Activated CD4-positive, alpha-beta T cell treated with anti-CD3 and anti-CD28 coated beads for 48 hours (primary cell): ENCODE results near the gene PTPN6.
"Not testable (repeated sequence)": the region's sequence is repeated elsewhere in the genome, so short reads cannot be mapped to it uniquely, and the experiment has no call there.

Source experiments
- DNase-seq: peaks from one replicate; pipeline ENCODE4 v3.0.0-alpha.2; 2020

Gene PTPN6

DNA sequence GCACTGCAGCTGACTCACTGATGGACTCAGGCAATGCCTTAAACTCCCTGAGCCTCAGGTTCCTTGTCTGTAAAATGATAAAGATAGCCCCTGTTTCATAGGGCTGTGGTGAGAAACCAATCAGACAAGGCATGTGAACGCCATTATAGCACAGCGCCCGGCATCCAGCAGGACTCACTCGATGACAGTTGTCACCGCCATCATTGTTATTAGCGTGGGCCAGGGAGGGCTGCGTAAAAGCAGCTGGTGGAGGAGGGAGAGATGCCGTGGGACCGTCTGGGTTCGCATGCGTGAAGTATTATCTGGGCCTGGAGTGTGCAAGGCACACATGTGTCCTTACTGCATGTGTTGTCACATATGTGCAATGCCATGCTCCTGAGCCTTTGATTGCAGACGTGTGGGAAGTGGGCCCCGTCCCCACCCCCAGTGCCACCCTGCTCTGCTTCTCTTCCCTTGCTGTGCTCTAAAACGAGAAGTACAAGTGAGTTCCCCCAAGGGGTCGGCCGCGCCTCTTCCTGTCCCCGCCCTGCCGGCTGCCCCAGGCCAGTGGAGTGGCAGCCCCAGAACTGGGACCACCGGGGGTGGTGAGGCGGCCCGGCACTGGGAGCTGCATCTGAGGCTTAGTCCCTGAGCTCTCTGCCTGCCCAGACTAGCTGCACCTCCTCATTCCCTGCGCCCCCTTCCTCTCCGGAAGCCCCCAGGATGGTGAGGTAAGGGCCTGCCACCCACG, at the start of gene PTPN6:
TSS of gene PTPN6 (plus strand) at position 546 of the 730 bp plus-strand sequence. CDS start at position 703, 157 bp downstream.
- peak; percentile 66 for DNase-seq

DNA sequence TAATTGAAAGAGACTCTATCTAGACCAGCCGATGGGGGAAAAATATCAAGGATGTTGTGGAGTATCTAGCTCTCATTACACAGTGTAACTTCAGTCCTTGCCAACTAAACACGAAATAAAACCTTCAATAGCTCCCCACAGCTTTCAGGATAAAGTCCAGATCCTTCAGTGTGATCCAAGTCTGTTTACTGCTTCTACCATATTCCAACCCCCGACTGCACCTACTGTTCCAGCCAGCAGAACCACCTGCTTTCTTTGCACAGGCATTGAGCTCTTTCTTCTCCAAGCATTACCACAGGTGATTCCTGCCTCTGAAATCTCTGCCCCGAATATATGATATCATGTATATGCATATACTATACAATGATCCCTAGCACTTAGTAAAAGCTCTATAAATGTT, 48.7 kb upstream of the PTPN6 start:
- DNase-seq, result no peak

DNA sequence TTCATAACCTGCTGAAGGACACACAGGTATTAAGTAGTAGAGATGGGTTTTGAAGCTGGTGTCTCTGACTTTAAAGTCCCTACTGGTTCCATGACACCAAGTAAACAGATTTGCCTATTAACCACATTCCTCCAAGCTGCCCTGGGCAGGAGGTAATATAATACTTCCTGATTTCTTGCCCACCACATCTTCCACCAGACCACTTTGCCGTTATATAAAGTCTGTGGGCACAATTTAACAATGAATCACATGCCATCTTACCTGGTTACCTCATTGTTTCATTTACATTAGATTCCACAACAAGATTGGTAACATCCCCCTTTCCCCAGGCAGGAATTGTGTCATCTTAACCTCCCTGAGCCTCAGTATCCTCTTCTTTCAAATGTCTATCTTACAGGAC, 47.4 kb upstream of the PTPN6 start:
- no peak for DNase-seq

DNA sequence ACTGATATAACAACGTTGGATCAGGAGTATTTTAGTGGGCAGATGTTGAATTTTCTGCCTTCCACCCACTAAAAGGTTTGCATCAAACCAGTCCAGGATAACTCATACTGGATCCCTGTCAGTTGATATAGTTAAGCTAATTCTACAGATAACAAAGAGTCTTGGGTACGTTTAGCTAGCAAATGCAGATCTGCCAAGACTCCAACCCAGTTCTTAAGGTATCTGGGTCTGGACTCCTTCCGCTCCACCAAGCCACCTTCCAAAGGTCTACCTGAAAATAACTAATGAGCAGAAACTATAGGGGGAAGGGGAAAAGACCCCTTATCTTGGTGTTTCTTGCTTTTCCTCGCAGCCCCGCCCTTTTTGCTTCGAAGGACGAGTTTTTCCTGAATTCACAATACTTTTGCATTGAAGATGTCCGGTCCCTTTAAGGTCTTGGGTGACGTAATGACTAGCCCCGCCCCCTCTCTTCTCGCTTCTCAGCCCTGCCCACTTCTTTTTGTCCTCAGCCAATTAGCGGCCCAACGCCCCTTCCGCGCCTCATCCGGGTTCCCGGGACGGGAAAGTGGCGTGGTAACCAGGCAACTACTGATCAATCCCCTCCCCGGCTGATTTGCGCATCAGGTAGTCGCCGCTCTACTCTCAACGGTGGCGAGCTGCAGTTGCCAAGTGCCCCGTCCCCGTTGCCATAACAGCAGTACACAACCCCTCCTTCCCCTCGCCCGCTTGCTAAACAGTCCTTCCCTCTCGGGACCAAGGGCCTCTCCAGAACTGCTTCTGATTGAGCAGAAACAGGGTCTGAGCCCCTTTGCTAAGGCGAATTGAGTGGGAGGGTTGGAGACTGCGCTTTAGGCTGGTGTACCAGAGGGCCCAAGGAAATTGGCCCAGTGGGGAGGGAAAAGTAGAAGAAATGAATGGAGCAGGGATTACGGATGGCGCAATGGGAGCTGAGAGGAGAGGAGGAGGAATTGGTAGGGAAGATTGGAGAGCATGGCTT, 46.6 kb upstream of the PTPN6 start, which contains the start of gene LRRC23:
TSS of gene LRRC23 (plus strand) at position 543 of the 997 bp plus-strand sequence. CDS start 812 bp downstream, outside the sequence.
- DNase-seq, result peak; percentile 99

DNA sequence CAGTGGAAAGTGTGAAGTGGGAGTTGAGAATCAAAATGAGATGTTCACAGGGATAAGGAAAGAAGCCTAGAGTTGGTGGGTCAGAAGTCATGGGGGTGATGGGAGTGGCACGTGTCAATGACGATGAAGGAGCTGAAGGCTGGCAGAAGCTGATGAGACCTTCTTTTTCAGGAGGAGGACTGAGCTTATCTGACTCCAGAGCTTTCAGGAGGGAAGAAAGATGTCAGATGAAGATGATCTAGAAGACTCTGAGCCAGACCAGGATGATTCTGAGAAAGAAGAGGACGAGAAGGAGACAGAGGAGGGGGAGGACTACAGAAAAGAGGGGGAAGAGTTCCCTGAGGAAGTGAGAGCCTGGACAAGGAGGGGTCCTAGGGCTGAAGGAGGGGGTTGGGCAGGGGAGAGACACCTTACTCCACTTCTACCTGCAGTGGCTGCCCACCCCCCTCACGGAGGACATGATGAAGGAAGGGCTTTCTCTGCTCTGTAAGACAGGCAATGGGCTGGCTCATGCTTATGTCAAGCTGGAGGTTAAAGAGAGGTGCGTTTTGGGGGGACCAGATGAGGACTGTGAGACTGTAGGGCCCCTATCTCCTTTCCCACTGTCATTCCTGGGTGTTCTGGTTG, 45.6 kb upstream of the PTPN6 start:
- no peak for DNase-seq

DNA sequence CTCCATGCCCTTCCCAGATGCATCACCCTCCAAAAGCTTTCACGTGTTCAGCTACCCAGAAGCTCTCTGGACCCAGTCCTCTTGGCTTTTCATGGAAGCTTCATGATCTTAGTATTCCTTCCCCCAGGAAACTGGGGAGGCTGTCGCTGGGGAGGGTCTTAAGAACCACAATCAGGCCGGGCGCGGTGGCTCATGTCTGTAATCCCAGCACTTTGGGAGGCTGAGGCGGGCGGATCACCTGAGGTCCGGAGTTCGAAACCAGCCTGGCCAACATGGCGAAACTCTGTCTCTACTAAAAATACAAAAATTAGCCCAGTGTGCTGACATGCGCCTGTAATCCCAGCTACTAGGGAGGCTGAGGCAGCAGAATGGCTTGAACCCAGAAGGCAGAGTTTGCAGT, 43.0 kb upstream of the PTPN6 start:
- DNase-seq, result not testable (repeated sequence)

DNA sequence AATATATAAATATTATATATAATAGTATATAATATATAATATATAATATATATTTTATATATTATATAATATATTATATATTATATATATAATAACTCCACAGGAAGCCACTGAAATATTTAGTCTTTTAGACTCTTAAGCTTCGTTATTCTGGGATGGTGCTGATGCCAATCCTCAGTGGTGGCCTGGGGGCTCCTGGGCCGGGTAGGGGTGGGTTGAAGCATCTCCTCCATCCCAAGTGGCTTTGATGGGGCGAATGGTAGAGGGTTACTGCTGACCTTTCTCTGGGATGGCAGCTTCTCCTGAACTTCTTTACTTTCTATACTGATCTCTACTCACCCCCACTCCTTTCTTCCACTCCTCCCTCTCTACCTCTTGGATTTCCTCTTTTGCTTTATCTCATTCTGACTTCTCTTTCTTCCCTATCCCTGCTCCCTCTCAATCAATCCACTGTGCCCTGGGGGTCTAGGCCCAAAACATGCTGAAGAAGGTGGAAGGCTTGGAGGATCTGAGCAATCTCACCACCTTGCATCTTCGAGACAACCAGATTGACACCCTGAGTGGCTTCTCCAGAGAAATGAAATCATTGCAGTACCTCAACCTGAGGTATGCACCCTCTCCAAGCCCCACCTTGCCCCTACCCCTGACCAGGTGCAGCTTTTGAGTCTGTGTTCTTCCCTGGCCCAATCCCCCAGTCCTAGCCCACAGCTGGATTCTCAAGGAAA, 41.6 kb upstream of the PTPN6 start:
- DNase-seq, result no peak

DNA sequence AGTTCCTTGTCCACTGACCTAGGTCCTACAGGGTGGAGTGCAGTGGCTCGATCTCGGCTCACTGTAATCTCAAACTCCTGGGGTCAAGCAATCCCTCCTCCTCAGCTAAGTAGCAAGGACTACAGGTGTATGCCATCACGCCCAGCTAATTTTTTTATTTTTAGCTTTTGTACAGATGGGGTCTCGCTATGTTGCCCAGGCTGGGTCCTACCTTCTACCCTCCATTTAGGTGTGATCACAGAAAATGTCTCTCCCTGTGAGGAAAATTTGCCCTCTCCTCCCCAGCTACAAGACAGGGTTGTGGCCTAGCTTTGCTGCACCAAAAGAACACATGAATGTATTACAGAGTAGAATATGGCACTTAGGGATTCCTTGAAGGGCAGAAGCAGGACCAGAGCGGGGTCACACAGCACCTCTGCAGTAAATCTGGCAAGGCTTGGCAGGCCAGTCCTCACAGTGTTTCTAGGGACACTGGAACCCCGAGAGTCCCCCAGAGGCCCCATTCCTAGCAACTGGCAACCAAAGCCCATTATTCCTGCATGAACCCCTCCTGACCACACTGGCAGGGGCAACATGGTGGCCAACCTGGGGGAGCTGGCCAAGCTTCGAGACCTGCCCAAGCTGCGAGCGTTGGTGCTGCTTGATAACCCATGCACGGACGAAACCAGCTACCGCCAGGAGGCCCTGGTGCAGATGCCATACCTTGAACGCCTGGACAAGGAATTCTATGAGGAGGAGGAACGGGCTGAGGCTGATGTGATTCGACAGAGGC, 38.8 kb upstream of the PTPN6 start:
- DNase-seq, result no peak

DNA sequence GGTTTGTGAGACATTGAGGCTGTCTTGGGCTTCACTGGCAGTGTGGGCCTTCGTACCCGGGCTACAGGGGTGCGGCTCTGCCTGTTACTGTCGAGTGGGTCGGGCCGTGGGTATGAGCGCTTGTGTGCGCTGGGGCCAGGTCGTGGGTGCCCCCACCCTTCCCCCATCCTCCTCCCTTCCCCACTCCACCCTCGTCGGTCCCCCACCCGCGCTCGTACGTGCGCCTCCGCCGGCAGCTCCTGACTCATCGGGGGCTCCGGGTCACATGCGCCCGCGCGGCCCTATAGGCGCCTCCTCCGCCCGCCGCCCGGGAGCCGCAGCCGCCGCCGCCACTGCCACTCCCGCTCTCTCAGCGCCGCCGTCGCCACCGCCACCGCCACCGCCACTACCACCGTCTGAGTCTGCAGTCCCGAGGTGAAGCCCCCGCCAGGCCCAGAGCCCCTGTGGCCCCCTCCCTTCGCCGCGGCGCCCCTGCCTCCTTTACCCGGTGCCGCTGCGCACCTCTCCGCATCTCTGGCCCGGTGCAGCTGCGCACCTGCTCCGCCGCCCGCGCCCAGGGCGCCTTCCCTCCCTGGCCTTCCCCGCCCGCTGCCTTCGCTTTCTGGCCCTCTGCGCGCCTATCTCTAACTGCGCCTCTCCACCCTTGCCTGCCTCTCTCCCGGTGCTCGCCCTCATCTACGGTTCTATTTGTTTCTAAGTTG, 36.8 kb upstream of the PTPN6 start, which contains the start of gene ENO2:
TSS of gene ENO2 (plus strand) at position 335 of the 701 bp plus-strand sequence. CDS start 1,253 bp downstream, outside the sequence.
- peak; percentile 86 for DNase-seq

DNA sequence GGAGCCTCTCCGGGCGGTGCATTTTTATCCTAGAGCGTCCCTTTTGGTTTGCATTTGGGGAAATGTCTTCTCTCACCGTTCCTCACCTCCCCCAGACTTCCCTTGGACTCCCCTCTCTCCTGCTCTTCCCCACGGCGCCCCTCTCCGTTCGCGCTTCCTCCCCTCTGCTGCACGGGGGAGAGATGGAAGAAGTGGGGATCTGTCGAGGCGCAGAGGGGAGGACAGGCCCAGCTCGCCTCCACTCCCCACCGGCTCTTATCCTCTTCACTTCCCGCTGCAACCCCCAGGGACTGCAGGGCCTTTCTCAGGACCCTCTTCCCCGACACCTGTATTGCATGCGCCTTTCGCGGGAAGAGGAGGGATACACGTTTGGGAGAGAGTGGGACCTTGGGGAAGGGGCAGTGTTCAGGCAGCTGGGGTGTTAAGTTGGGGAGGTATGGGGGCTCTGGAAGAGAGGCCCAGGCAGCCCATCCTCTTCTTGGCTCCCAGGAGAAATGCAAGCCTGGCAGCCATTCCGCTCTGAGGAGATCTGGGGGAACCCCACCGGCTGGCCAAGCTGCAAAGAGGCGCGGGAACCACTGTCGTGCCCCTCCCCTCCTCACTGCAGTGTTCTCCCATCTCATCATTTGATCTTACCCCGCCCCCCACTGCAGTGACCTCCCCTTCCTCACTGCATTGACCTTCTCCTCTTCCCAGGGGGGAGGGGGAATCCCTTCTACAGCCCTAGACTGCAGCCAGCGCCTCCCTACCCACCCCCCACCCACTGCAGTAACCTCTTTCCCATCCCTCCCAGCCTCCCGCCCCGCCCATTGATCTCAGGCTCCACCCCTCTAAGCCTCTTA, 36.0 kb upstream of the PTPN6 start:
- peak; percentile 46 for DNase-seq

DNA sequence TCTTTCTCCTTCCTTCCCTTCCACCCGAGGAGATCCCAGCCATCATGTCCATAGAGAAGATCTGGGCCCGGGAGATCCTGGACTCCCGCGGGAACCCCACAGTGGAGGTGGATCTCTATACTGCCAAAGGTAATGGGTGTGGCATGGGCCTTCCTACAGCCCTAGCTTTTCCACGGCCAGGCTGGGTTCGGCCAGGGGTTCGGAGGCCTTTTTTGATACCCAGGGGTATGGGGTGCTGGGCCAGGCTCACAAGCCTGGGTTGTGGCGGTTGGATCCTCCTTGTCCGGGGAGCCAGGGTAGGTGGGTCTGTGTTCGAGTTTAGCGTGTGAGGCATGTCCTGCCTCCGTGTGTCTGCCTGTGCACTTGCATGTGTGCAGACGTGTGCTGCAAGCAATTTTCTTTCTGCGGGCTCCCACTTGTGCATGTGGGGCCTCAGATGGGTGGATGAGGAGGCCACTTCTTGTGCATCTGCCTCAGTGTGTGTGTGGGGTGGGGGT, 35.3 kb upstream of the PTPN6 start:
- DNase-seq, result no peak

DNA sequence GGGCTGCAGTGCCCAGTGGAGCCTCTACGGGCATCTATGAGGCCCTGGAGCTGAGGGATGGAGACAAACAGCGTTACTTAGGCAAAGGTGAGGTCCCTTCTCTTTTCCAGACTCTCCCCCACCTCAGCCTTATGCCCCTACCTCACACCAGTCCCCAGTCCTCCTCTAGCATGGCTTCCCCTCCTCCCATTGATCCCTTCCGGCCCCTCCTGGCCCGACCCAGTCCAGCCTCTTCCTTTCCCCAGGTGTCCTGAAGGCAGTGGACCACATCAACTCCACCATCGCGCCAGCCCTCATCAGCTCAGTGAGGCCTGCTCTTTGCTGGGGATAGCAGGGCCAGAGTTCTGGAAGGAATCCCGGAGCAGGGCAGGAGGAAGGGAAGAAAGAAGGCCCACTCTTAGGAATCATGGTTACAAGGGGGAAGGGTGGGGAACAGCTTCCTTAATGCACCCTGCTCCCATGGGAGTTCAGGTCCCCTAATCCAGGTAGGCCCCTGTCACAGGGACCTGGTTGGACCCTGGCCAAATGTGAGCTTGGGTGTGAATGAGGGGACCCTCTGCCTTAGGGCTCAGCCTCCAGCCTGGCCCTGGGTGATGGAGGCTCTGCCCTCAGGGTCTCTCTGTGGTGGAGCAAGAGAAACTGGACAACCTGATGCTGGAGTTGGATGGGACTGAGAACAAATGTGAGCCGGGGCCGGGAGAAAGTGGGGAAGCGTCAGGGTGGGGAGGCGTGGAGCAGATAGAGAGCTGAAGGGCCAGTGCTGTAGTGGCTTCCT, 34.5 kb upstream of the PTPN6 start:
- DNase-seq, result no peak

DNA sequence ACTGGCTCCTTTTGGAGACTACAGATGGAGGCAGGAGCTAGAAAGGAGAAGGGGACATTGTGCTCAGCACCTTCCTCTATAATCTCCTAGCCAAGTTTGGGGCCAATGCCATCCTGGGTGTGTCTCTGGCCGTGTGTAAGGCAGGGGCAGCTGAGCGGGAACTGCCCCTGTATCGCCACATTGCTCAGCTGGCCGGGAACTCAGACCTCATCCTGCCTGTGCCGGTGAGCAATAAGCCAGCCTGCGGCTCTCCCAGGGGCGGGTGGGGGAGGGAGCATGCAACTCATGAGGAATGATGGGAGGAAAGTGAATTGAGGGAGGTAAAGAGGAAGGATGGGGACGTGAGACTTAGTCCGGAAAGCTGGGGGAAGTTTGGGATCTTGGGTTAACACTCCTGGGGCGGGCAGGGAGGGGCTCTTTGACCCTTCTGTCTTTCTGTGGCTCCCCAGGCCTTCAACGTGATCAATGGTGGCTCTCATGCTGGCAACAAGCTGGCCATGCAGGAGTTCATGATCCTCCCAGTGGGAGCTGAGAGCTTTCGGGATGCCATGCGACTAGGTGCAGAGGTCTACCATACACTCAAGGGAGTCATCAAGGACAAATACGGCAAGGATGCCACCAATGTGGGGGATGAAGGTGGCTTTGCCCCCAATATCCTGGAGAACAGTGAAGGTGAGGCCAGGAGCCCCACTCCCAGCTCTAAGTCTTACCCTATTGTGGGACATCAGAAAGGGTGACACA, 33.5 kb upstream of the PTPN6 start:
- no peak for DNase-seq

DNA sequence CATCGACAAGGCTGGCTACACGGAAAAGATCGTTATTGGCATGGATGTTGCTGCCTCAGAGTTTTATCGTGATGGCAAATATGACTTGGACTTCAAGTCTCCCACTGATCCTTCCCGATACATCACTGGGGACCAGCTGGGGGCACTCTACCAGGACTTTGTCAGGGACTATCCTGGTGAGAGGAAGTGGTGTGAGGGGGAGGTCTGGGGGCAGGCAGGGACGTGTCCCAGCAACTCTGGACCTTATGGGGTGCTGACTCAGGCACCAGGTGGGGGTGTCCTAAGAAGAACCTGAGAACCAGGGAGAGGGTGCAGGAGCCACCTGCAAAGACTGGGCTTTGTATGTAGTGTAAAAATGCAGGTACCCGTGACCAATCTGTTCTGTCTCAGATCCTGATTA, 31.6 kb upstream of the PTPN6 start:
- DNase-seq, result no peak

DNA sequence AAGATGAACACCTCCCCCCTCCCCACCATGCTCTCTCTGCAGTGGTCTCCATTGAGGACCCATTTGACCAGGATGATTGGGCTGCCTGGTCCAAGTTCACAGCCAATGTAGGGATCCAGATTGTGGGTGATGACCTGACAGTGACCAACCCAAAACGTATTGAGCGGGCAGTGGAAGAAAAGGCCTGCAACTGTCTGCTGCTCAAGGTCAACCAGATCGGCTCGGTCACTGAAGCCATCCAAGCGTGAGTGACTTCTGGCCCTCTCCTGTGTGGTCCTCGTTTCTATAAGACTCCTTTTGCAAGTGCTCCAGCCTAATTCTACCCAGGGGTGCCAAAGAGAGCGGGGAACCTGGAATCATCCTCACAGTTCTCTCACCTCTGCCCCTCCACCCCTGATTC, 29.6 kb upstream of the PTPN6 start:
- no peak for DNase-seq

DNA sequence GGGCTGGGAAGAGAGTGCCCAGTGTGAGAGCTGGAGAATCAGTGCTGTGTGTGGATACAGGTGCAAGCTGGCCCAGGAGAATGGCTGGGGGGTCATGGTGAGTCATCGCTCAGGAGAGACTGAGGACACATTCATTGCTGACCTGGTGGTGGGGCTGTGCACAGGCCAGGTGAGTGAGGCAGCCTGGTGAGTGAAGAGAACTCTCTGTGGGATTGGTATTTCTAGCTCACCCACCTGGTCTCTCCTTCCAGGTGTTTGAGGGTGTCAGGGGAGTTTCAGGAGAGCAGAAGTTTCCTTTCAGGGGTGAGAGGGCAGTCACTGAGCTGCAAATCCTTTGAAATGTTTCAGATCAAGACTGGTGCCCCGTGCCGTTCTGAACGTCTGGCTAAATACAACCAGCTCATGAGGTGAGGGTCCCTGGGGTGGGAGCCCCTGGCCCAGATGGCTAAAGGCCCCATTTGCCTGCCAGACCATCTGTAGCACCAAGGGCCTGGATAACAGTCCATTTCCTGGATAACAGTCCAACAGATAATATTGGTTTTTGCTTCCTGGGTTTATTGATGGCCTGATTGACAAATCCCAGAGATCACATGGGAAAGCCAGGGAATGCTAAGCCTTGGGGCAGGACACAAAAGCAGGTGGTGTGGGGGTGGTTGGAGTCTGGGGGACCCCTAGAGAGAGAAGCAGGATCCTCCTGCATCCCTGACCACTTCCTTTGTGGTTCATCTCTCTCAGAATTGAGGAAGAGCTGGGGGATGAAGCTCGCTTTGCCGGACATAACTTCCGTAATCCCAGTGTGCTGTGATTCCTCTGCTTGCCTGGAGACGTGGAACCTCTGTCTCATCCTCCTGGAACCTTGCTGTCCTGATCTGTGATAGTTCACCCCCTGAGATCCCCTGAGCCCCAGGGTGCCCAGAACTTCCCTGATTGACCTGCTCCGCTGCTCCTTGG, 28.9 kb upstream of the PTPN6 start:
- no peak for DNase-seq
